HG03571 (cell line): ENCODE results near the gene PTPRK.
"Not testable (repeated sequence)": the region's sequence is repeated elsewhere in the genome, so short reads cannot be mapped to it uniquely, and the experiment has no call there.

ENCODE experiments used
- ATAC-seq: cut with Tn5 transposase; IDR thresholded peaks from one replicate; pipeline ENCODE4 v1.9.1; 2021; ENCODE audit not compliant: unreplicated experiment

PTPRK gene

DNA sequence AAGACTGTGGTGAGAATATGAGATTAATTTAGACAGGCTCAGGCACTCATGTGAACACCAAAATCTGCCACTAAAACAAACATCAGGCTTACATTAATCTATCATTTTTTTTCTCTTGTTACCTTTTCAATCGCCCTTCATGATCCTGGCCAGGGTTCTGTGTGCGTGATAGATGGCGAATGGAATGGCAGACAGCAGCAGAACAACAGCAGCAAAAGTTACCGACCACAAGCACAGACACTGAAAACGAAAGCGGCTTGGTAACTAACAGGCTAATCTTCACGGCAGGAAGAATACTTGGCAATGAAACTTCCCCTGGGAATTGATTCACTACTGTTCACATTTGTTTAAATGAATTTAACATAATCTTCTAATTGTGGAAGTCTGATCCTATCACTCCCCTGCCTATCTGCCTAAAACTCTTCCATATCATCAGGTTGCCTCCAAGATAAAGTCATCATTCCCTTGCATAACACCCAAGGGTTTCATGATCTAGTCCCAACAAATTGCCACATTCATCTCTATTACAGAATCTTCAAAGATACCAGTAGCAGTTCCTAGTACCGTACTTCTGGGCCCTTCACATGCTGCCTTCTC, 28.7 kb downstream of the PTPRK start:
- ATAC-seq = peak; percentile 54

DNA sequence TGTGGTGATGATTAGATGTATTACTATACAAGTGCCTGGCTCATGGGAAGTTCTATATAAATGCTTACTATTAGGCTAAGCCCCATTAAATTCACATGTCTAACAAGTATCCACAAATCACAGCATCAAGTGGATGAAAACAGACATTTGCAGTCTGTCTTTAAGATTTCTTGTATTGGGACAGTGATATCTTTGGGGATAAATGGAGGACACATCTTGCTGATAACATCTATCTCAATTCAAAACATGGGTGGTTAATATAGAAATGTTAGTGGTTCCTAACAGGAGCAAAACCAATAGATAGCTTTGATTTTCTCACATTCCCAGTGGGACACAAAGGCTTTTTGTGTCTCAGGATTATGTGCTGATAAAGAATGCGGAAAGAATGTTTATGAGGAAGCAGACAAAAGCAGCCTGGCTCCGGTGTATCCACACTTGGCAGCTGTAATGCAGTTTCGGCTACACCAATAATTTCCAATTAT, 29.3 kb downstream of the PTPRK start:
- no peak for ATAC-seq

DNA sequence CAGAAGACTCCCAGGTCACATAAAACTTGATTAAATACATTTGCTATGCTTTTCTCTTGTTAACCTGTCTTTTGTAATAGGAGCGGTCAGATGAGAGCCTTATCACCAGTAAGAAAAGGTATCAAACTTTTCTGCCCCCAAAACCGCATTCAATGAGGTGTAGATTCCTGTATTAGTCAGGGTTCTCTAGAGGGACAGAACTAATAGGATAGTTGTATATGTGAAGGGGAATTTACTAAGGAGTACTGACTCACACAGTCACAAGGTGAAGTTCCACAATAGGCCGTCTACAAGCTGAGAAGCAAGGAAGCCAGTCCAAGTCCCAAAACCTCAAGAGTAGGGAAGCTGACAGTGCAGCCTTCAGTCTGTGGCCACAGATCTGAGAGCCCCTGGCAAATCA, 32.7 kb downstream of the PTPRK start:
- ATAC-seq = no peak

DNA sequence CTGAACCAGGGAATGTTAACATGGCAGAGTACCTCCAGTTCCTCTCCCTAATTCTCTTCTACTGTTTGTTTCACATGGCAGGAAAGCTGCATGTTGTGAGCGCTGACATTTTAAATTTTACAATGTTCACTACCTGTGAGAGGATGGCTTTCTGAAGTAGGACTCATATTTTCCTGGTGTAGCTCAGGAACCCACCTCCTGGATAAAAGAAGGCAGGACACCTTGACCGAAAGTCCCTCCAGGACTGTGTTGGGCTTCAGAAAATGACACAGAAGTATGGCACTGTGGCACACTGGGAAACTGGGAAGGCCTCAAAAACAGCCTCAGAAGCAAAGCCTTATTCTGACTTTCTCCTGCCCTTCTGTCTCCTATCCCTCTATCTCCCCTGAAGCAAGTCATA, 33.3 kb downstream of the PTPRK start:
- ATAC-seq = no peak

DNA sequence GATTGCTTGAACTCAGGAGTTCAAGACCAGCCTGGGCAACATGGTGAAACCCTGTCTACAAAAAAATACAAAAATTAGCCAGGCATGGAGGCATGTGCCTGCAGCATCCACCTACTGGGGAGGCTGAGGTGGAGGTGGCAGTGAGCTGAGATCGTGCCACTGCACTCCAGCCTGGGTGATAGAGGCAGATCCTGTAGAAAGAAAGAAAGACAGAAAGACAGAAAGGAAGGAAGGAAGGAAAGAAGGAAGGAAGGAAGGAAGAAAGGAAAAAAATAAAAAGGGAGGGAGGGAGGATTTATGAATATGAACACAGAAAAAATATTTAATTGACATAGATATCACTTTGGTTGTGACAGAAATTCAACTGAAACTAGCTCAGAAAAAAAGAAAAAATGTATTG, 33.8 kb downstream of the PTPRK start:
- ATAC-seq = not testable (repeated sequence)

DNA sequence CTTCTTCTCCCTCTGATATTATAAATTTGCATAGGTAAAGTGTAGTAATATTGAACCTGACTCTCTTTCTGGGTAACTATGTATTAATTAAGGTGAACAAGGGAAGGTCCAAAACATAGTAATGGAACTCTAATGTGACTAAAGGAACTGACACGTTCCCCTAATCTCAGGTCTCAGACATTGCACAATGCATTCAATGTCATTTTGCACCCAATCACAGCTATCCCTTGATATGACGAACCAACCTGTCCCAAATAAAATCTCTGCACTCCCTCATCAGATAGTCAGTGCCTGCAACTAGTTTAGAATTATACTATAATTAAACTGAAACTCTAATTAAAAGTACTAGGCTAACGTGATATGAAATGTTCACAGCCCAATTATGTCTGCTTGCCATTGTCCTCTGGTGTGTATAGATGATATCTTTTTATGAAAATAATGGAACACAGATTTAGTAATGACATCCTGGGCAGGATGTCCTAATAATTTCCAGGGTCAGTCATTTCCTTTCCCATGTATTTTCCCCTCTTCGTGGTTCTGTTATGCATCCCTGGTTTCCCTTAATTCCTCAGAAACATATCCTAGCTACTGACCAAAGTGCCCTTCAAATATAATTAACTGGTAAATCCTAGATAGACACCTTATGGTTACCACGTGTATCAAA, 36.8 kb downstream of the PTPRK start:
- ATAC-seq = no peak

DNA sequence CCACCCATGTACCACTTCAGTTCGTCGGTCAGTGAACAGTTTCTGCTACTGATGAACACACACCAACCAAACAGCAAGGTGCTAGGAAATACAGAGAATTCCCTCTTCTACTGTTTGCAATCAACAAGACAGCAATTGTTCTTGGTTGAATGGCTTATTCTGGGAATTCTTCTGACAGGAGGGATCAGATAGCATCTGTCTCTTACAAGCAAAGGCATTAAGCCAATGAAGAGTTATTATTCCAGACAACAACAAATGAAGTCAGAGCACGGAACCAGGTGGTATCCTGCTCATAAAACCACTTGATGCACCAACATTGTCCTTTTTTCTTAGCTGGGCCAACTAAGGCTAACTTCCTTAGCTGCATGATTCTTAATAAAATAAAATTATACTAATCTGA, 37.8 kb downstream of the PTPRK start:
- ATAC-seq = no peak

DNA sequence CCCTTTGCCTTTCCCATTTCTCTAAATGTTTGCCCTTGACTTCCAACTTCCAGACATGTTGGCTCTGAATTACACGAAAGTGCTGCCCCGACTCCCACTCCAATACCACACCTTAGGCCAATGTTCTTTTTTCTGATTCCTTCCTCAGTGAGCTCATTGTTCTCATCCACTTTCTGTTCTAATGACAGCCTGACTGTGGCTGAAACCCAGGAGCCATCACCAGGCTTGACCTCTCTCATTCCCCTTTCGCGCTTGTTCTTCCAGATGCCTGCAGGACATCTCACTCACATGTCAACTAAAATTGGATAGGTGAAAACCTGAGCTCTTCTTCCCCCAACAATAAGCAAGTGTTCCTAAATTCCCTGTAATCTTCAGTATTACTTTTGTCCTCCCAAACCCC, 40.4 kb downstream of the PTPRK start:
- no peak for ATAC-seq

DNA sequence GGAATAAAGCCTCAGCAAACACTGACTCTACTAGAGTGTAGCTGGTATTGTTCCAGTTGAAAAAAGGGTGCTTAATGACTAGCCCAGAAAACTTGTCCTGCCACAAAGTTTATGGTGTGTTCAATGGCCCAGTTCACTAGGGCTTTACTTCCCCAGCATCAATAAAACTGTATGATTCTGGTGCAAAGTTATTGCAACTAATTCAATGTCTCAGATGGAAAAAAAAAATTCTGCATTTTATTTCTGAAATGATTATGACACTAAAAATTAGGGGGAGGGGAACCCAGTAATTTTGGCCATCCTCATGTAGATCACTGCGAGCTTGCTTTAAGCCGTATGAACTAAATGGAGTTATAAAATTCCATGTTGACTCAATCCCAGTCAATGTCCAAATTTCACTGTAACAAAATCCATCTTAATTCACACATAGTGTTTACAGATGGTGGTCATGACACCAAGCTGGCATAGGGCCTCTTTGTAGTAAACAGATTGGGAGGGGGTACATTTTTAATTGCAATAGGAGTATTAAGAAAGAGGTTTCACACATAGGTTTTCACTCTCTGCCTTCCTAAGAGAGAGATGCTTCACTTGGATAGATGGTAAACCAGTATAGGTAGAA, 41.2 kb downstream of the PTPRK start:
- ATAC-seq = no peak

DNA sequence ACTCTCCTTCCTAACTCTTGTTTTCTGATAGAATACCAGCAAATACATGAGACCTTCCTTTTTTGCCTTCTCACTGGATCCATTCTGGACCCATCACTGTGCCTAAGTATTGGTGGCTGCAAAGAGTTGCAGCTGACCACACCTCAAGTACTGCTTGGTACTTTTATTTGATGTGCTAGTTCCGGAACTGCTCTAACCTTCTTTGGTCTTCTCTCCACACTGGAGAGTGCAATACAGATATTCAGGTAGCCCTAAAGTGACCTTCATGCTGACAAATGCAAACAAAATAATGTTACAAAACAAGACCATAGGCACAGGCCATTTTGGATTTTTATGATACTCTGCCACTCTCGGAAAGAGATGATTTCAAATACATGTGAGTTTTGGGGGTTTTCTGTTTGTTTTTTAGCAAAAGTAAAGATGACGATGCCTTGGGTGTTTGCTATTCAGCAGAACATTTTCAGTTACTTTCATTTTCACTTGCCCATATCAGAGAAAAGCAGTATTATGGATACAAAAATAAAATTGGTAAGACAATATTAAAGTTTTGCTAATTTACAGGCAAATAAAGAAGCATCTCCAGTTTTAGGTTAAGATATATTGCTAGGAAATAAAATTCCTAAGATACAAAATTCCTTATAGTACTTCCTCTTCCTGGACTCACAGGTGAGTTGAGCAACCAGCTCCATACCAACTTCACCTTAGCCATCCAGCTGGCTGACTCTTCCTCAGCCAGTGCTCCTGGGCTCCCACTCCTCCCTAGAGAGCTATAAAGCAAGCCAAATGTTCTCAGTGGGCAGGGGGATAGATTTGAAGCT, 42.0 kb downstream of the PTPRK start:
- no peak for ATAC-seq

DNA sequence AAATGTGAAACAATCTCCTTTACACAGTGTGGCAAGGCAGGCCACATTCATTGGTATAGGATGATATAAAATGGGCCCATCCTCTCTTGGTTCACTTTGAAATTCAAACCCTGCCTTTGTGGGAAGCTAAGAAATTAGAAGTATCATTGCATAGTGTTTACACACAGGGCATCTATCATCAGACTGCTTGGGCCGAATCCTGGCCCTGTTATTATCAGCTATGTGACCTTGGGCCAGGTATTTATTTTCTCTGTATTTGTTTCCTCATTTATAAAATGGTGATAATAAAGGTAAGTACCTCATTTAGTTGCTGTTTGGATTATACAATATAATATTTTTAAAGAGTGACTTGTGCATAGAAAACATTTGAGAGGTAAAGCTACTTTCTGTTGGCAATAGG, 45.5 kb downstream of the PTPRK start:
- no peak for ATAC-seq

DNA sequence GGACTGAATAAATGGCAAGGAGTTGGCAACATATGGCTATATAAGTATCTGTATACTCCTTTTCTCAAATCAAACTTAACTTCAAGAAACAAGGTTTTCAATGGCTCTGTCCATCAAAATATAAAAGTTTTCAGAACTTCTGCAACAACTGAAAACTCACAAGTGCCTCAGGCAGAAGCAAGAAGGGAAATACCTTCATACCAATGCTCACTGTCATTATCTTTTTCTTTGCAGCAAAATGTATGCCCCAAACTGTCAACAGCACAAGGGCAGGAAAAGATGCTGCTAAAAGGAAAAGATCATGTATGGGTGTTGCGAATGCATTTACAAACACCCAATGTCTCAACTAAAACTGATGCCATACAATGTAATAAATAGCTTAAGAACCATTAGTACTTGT, 45.9 kb downstream of the PTPRK start:
- ATAC-seq = no peak

DNA sequence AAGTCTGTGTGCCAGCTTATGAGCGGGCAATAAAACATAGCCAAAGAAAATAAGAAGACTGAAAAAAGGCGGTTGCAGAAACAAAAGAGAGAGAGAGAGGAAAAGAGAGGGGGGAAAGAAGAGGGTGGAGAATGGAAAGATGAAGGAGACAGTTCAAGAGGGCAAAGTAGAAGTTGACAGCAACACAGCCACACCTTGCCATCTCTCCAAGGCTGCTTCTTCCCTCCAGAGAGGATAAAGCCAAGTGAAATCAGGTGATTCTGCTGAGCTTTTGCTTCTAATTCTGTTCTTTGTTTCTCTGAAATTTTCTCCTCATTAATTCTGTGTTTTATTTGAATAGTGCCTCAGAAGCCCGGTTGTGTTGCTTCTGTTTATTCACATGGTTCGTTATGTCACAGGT, 48.5 kb downstream of the PTPRK start:
- no peak for ATAC-seq

DNA sequence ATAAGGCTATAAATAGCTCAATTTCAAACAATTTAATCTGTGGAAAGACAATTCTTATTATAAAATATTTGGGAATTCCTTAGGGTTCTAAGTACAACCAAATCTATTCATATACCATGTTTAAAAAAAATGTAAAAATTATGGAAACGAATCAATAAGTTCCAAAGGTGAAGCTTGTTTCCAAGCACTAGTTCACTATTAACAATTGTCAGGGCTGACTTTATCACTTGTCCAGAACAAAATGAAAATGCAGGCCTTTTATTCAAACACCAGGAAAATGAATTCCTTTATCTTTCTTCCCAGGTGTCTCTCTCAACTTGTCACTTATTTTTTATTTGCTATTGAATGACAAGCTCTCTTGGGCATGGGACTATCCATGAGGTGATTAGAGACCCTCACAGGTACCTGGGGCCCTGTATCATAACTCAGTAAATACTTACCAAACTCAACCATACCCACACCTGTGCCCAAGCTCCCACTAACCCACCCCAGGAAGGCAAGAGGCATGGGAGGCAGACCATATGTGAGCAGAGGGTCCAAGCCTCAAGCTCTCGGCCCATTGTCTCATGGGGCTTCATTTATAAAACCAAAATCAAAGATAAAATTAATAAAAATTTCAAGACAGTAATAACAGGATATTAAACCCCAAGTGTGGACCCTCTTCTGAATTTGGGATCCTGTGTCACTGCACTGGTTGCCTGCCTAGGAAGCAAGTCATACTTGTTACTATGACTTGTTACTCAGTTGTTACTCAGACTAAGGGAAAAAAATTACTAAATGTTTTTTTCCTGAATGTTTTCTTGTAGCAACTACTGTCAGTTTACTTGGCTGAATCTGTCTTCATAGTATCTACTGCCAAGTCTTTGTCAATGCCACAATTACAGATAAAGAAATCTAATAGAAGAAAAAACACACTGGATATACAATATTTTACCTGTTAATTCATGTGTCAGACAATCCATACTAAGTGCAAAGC, 54.7 kb downstream of the PTPRK start:
- no peak for ATAC-seq

DNA sequence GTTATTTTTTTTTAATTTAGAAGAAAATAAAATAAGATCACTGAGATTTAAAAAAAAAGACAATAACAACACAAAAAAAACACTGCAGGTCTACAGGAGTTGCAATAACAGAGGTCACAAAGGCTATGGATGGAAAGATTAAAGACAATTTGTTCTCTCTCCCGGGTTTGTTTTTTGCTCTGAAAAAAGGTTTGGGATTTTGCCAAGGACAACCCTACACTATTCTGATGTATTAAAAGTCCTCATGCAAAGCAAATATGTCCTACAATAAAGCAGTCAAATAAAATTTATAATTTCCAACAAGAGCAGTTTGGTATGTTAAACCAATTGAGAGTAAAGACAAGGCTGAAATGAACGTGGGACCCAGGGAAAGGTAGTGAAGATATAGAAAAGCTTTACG, 55.6 kb downstream of the PTPRK start:
- no peak for ATAC-seq

DNA sequence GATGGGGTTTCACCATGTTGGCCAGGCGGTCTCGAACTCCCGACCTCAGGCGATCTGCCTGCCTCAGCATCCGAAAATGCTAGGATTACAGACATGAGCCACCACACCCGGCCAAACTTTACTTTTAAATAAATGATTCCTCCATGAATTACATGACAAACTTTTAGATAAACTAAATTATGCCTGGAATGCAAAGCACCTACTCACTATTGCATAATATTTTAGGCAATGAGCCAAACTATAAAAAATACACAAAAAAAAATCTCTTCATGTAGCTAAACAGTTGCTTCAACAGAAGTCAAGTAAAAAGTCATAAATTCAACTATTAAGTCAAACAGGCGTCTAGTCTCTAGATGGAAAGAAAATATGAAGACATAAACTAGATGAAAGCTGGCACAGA, 56.5 kb downstream of the PTPRK start:
- no peak for ATAC-seq

DNA sequence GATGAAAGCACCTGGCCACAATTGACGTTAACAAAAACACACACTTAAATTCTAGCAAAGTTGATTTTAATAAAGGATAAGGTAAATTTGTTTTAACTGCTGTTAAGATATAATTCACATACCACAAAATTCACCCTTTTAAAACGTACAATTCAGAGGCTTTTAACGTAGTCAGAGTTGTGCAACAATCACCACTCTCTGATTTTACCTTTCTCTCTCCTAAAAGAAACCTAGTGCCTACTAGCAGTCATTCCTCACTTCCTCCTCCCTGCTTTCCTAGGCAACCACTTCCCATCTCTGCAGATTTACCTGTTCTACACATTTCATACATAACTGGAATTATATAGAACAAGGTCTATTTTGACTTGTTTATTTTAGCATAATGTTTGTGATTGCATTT, 58.9 kb downstream of the PTPRK start:
- ATAC-seq = no peak

DNA sequence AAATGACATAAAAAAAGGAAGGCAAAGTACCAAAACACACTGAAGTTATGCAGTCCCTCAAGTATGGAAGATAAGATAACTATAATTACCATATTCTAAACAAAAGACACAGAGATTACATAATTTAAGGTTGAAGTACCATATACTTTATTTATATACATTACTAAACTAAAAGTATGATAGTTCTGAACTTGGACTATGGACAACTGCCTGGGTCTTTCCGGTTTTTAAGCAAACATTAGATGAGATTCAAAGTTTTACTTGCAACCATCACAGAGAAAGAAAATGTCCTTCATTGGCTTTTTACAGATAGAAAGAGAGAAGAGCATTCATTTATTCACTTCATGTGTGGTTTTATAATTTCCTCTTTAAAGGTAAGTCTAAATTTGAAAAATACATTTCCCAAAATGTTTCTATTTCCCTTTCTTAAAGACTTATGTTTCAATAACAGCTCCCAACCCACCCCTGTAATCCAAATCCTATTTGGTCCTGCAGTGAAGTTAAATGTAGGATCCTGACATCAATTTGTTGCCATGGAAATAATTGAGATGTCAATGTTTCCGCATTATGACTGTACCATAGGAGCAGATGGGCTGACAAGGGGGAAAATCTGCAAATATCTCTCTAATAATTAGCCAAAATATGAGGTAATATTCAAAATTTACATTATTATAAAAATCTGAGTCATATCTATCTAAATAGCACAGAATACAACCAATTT, 63.7 kb downstream of the PTPRK start:
- no peak for ATAC-seq

DNA sequence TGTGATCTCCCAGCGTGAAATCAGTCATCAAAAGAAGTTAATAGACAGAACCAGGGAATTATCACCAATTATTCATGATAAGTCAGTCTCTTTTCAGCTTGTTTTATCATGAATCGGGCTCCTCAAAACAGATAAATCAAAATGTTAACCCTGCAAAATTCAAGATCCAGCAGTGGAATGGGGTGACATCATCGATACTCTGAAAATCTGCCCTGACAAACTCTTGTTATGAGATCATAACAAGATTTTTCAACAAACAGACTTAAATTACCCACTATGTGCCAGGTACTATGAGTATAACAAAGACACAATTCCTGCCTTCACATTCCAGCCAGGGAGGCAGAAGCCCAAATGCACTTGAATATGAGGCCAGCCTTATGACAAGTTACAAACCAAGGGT, 64.4 kb downstream of the PTPRK start:
- no peak for ATAC-seq

DNA sequence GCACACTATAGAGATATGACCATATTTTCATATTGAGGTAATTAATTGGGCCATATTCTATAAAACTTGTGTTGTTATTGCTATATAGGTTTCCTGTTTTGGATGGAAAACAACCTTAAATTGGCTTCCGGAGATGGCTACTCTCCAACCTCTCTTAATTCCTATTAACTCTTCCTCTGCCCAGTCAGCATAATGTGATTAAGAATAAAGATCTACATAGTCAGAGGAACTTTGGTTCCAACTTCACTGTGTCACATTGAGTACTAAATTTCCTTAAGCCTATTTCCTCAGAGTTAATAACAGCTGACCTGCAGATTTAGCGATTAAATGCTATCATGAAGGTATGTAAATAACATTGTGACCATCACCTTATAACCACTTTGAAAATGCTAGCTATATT, 67.7 kb downstream of the PTPRK start:
- no peak for ATAC-seq
